Activated naive CD4-positive, alpha-beta T cell treated with anti-CD3 and anti-CD28 coated beads, Interleukin-2, amount 10 ng/mL, durations not matched to agents 5 hours and 36 hours (primary cell): Measurements from ENCODE around the gene LHX5. TPM values are rescaled to one million over a fixed set of nuclear protein-coding genes. Genes with fewer than 3 reads are reported as not detected.

Experiments used
- total RNA-seq, 2 experiments: library from RNA; stranded (reverse); gene quantifications; one replicate each; pipeline ENCODE4 v1.2.3, GENCODE V29; 2021

The LHX5 gene
- not detected for total RNA-seq

DNA sequence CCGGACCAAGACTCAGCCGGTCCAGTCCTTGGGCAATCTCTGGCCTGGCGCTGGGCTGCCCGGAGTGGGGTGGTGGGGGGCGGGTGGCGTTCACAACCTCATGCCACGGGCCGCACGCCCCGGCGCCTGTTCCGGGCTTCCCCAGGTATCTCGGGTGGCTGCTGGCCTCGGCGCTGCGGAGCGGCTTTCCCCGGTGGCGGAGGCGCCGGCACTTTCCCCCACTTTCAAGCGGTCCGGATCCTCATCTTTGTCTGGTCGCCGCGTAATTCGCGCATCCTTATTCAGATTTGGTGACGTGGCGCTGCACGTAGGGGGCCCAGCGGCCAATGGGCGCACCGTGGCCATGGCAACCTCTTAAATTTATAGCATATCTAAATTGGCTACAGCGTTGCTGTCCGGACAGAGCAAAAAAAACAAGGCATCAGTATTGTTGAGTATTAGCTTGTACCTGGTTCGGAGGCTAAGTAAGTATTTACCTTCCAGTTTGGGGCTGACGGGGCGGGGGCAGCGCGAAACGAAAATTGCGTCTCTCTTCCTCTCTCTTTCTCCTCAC is at the start of gene LHX5:
LHX5 (minus strand) TSS at position 253 of the 553 bp plus-strand sequence. CDS start 373 bp downstream, outside the sequence.

DNA sequence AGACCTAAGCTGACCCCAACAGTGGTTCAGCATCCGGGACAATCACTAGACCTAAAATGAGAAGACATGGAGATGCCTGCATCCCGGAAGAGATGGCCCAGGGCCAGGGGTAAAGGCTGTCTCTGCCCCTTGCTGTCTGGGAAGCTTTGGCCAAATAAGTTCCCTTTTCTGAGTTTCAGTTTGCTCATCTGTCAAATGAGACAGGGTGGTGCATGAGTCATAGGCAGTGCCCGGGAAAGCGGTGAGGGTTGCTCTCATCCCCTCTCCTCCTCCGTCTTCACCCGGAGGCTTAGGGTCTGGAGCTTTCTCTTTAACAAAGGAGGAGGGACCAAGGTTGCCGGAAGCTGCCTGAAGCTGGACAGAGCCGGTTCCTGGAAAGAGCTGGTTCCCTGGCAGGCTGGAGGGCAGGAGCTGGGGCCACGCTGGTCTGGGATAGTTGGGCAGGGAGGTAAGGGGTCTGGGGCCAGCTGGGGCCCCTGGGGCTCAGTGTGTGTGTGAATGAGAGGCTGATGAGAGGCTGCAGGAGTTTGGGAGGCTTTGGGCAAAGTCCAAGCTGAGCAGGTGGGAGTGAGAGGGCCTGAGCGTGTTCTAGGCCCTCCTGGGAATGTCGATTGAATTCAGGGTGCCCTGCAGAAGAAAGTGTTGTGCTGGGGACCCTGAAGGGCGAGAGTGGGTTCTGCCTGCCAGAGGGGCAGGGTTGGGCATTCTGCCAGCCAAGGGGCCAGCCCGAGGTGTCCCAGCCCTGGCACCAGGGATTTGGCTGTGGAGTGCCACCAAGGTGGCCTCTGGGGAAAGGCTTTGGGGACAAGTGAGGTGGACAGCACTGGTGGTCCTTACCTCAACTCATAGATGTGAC is 49.4 kb downstream of the LHX5 start, which contains the start of gene SDSL:
SDSL (plus strand) TSS at position 351 of the 856 bp plus-strand sequence. CDS start 5,603 bp downstream, outside the sequence.

Other genes starting within 250 kb of the LHX5 start
- 10 to 100 TPM; 34.4 to 35.4 TPM for gene SLC8B1, start 136.8 kb downstream of the LHX5 start, total RNA-seq
- gene PLBD2, start 113.3 kb downstream of the LHX5 start, total RNA-seq: 10 to 100 TPM; 10.2 to 10.5 TPM
- gene SDS, start 68.0 kb downstream of the LHX5 start, total RNA-seq: not detected
- not detected for gene SDSL, start 49.5 kb downstream of the LHX5 start, total RNA-seq